Measurements from ENCODE around the gene ANKIB1.
"Not testable (repeated sequence)": the region's sequence is repeated elsewhere in the genome, so short reads cannot be mapped to it uniquely, and the experiment has no call there.

The ANKIB1 gene

GRCh38 chr7:92413550-92413949, 167.8 kb downstream of the ANKIB1 start:
- DNase-seq = no peak

- no peak for DNase-seq
Observed at GRCh38 chr7:92415225-92415624, 169.5 kb downstream of the ANKIB1 start.

DNA sequence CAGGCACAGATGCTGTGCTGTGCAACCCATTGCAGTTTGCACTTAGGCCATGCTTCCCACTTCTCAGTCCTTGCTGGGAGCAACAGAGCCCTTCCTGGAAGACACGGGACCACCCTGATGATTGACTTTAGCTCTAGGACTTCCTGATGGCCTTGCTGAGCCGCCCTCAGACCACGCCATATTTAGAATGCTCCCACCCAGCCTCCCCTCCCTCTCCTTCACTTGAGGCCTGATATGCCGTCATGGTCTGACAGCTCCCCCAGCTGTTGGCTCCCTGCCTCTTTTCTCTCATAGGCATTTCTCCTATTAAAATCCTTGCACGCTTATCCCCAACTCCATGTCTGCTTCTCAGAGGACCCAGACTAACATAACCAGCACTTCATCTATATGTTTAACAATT, 172.1 kb downstream of the ANKIB1 start:
- DNase-seq = no peak

DNA sequence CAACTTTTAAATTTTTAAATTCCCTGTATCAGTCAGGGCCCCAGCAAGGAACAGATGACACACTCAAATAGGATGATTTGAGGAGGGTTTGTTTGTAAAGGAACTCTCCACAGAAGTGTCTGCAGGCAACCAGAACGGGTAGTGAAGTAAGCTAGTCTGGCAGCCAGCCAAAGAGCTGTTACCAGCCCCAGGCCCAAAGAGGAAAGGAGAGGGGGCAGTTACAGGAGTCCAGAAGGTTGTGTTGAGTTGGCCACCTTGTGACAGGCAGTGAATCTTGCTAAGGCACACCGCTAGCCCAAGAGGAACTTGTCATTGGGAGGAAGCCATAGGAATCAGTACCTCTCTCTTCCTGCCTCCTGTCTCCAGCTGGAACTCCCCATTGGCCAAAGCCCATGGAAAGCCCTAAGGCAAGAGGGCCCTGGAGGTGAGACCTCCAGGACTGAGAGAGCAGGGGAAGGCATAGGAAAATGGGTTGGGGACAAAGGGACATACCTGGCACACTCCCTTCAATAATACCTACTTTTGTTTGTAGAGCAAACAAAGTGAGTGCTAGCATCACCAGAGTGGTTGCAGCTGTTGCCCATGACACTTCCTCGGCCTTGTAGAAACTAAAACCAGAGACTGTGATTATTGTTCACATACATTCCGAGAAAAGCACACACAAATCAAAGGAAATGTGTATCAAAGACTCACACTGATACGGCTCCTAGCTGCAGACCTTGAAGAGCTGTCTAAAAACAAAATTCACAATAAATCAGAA, 176.1 kb downstream of the ANKIB1 start:
- peak; percentile 57 for DNase-seq

GRCh38 chr7:92422926-92423325, 177.2 kb downstream of the ANKIB1 start:
- no peak for DNase-seq

DNA sequence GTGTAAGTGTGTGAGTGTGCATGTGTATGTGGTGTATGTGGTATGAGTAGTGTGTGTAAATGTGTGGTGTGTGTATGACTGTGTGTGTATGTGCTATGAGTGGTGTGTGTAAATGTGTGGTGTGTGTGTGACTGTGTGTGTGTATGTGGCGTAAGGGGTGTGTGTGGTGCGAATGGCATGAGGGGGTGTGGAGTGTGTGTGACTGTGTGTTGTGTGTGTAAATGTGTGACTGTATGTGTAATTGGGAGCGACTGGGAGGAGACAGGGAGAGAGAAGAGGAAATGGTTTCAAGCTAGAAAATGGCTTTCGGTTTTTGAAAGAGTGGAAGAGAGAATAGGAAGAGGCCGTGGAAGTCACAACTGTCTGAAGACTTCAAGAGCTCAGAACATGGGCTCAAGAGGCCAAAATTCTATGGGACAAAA, 177.9 kb downstream of the ANKIB1 start:
- DNase-seq = no peak

DNA sequence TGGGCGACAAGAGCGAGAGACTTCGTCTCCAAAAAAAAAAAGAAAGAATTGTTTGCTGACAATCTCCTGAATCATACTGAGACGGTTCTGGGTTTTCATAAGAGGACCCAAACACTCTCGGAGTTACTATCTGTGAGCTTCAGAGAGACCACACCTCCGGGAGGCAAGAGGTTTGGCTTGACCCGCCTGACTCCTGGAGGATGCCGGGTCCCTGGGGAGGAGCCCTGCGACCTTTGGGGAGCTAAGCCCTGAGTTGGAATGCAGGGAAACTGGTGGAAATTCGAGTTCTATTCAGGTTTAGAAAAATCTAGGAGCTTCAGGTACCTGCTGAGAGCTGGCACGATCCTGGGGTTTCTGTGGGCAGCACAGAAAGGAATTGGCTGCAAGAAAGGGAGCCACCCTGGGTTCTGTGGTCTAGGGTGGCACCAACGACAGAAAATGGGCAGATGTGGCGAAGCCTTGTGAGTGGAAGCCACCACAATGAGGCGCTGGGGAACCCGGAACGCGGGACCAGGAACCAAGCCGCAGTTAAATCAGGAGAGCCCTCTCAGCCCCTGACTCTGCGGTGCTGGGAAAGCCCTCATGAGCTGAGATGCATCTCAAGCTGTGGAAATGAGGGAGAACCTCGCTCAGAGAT, 179.7 kb downstream of the ANKIB1 start:
- no peak for DNase-seq

DNA sequence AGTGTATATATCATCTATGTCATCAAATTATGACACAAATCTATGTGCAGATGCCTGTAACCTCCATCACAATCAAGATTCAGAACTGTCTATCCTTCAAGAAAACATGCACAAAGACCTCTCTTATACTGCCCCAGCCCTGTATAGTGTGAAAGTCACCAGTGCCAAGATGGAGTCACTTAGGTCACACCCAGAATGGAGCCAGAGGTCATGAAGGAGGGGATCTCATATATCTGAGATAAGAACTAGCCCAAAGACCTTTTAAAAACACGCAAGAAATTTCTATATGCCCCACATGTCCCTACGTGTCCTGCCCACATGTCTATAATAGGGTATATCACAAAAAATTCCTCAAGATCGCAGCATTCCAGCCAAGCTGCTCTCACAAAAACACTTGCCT, 181.4 kb downstream of the ANKIB1 start:
- no peak for DNase-seq

DNA sequence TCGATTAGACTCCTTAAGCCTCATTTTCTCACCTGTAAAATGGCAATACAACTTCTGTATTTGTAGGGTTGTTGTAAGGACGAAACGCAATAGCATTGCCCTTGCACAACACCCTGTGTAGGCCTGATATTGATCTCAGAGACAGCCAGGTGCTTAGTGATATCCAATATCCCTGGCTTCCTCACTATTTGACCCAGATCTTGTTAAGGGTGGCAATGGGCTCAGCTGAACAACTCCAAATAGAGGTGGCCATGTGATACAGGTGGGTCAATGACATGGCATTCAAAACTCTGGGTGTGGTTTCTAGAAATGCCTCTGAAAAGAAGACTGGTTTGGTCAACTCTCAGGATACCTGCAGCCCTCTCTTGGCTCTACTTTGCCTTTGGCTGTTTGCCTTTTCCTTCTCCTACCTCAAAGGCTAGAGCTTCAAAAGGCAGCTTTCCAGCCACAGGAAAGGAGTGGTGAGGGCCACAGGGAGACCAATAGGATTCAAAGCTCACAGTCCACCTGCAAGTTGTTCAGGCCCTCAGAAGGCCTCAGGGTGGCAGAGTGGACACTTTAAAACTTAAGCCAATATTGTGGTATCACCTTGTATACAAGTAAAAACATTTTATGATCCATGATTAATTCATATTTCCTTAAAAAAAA, 186.6 kb downstream of the ANKIB1 start:
- no peak for DNase-seq

DNA sequence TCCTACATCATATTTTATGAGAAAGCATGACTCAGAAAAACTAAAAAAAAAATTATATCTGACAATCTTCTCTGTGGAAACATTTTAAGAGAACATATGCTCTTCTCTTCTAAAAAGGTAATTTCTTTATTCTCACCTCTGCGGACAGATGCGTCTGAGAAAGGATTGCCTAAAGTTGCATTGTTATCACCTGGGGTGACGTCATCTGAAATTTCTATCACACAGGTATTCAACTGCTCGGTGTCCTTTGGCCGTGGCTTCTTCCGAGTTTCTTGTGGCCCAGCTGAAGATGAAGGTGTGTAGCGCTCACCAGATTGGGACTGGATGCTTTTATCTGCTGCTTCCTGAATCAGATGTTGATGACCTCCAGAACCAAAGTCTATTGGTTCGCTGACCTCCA, 187.2 kb downstream of the ANKIB1 start:
- DNase-seq = no peak

DNA sequence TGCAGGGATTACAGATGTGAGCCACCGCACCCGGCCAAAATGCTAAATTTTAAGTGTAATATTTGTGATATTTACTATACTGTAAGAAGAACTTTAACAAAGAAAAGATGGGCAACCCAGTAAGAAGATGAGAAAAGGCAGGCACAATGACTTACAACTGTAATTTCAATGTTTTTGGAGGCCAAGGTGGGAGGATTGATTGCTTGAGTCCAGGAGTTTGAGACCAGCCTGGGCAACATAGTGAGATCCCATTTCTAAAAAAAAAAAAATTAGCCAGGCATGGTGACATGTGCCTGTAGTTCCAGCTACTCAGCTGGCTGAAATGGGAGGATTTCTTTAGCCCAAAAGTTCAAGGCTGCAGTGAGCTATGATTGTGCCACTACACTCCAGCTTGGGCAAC, 189.8 kb downstream of the ANKIB1 start:
- DNase-seq = no peak

DNA sequence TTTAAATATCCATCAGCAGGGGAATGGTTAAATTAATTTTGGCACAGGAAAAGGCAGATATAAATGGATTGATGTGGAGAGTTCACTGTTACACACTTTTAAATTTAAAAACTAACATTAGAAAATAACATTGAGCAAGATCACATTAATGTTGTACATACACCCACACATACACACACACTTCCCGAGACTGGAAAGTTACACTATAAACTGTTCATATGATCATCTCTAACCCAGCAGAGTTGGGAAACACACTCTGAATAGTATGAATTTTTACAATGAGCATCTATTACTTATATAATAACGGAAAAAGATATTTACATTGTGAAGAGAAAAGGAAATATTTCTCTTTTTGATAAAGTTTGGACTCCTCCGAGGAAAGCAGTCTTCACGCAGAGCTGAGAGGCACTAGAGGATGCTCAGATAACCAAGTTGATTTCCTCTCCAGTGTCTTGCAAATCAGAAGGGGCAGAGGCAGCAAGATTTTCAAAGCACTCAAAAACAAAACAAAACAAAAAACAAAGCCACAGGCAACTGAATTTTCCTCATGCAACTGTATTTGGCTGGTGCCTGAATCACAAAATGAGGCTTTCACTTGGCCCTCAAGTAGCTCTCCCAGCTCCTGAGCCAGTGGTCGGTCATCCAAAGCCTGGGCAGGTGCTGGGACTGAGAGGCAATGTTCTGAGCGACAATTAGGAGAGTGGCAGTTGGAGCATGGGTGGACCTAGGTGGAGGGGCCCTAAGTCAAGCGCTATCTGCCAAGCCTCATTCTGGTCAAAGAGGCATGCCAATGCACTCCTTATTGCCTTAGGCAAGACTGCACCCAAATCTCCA, 191.1 kb downstream of the ANKIB1 start:
- DNase-seq = no peak

GRCh38 chr7:92437956-92438491, 192.2 kb downstream of the ANKIB1 start:
- DNase-seq = no peak

- not testable (repeated sequence) for DNase-seq
Observed at GRCh38 chr7:92442720-92443119, 196.9 kb downstream of the ANKIB1 start.

DNA sequence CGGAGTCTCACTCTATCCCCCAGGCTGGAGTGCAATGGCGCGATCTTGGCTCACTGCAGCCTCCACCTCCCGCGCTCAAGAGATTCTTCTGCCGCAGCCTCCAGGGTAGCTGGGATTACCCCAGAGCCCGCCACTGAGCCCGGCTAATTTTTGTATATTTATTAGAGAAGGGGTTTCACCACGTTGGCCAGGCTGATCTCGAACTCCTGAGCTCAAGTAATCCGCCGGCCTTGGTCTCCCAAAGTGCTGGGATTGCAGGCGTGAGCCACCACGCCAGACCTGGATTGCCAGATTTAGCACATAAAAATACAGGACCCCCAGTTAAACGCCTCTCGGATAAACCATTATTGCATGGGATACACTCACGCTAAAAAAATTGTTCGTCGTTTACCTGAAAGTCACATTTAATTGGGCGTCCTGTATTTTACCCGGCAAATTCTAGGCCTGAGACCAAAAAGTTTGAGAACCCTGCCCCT, 201.1 kb downstream of the ANKIB1 start:
- DNase-seq = no peak

GRCh38 chr7:92447345-92448204, 201.8 kb downstream of the ANKIB1 start, which contains the start of gene GATAD1:
Gene GATAD1, plus strand, starts transcription at chr7:92447482. Its CDS starts 248 bp downstream, at chr7:92447730.
- peak; percentile 82 for DNase-seq

- peak; percentile 19 for DNase-seq
Observed at GRCh38 chr7:92448205-92448747, 202.5 kb downstream of the ANKIB1 start.
